ENCODE results near the gene FBXW4.

The FBXW4 gene

GRCh38 chr10:101695404-101695890 lies 477 bp upstream of the FBXW4 start:
- no peak for DNase-seq

- DNase-seq, result peak; percentile 75
These were observed 844 bp downstream of the FBXW4 start for GRCh38 chr10:101693978-101694673.

GRCh38 chr10:101693651-101693977 lies 1.4 kb downstream of the FBXW4 start:
- DNase-seq, result peak; percentile 51

GRCh38 chr10:101691081-101691480 lies 3.9 kb downstream of the FBXW4 start:
- no peak for DNase-seq

- no peak for DNase-seq
These were observed 4.5 kb downstream of the FBXW4 start for GRCh38 chr10:101690461-101690860.

- DNase-seq, result peak; percentile 35
These were observed 7.8 kb downstream of the FBXW4 start for GRCh38 chr10:101687071-101687658.

- no peak for DNase-seq
These were observed 8.6 kb downstream of the FBXW4 start for GRCh38 chr10:101686133-101686925.

- no peak for DNase-seq
These were observed 10.2 kb downstream of the FBXW4 start for GRCh38 chr10:101684782-101685181.

- no peak for DNase-seq
These were observed 11.7 kb downstream of the FBXW4 start for GRCh38 chr10:101683276-101683675.

GRCh38 chr10:101682172-101682825 lies 12.7 kb downstream of the FBXW4 start:
- DNase-seq, result no peak

- no peak for DNase-seq
These were observed 18.4 kb downstream of the FBXW4 start for GRCh38 chr10:101676565-101676964.

- DNase-seq, result no peak
These were observed 19.9 kb downstream of the FBXW4 start for GRCh38 chr10:101675115-101675514.

GRCh38 chr10:101672536-101672935 lies 22.4 kb downstream of the FBXW4 start:
- no peak for DNase-seq

GRCh38 chr10:101671453-101671852 lies 23.5 kb downstream of the FBXW4 start:
- DNase-seq, result no peak

GRCh38 chr10:101670635-101671034 lies 24.3 kb downstream of the FBXW4 start:
- no peak for DNase-seq

GRCh38 chr10:101669181-101669580 lies 25.8 kb downstream of the FBXW4 start:
- no peak for DNase-seq

- DNase-seq, result no peak
These were observed 26.4 kb downstream of the FBXW4 start for GRCh38 chr10:101668566-101668965.

- no peak for DNase-seq
These were observed 28.9 kb downstream of the FBXW4 start for GRCh38 chr10:101666083-101666482.

- no peak for DNase-seq
These were observed 31.9 kb downstream of the FBXW4 start for GRCh38 chr10:101663097-101663496.

GRCh38 chr10:101660256-101660655 lies 34.7 kb downstream of the FBXW4 start:
- DNase-seq, result no peak

- no peak for DNase-seq
These were observed 36.0 kb downstream of the FBXW4 start for GRCh38 chr10:101658975-101659374.

GRCh38 chr10:101656890-101657289 lies 38.1 kb downstream of the FBXW4 start:
- no peak for DNase-seq

- DNase-seq, result no peak
These were observed 39.4 kb downstream of the FBXW4 start for GRCh38 chr10:101655570-101655969.

Data from left hindlimb (tissue), 1 donor.